Measurements from ENCODE around the gene QRICH1. TPM values are rescaled to one million over a fixed set of nuclear protein-coding genes. Genes with fewer than 3 reads are reported as not detected.

Gene QRICH1
- total and polyA plus RNA-seq, 10 of the 15 experiments (the other 5 are each of a cell fraction or from before 2014, with no cell fraction given): 22.2 to 116 (median 81.4) TPM

- in situ Hi-C loops (cut with MboI) (no loop called here), intact Hi-C loops (cut with micrococcal nuclease; ENCODE audit: unreplicated experiment) (no loop called here)
- 9% methylated on average over 50 of the region's 50 CpGs for WGBS (ENCODE audit: insufficient coverage, insufficient replicate concordance, low lambda C conversion rate, missing lambda C conversion rate)
- ChIA-PET POLR2A (interaction anchor here (0.5 to 4.1 kb wide), 5 partner anchors 11 to 239 kb away, joined by 4 to 29 read pairs (median 10); partner anchors contain the start of genes NDUFAF3, QRICH1 and USP19), SMC1A (ENCODE audit: uncharacterized antibody, unreplicated experiment) (interaction anchor here (0.8 to 1.3 kb wide), 4 partner anchors 9 to 16 kb away, joined by 3 to 5 read pairs (median 4); partner anchors contain the start of genes QRICH1 and USP19), RAD21 (ENCODE audit: unreplicated experiment) (interaction anchor here (0.9 to 1.4 kb wide), 5 partner anchors 10 to 82 kb away, joined by 3 to 6 read pairs (median 3); partner anchors contain the start of genes NDUFAF3, QRICH1 and USP19), CTCF (interaction anchor here (0.6 to 3.8 kb wide), 4 partner anchors 11 to 1043 kb away, joined by 3 to 19 read pairs (median 4); partner anchors contain the start of genes QRICH1 and WDR6)
- FAIRE-seq (peak; percentile 93), ATAC-seq (peak; percentile 100), DNase-seq (ENCODE audit: low read depth, low spot score) (peak; percentile 69)
- Histone ChIP-seq H4K20me1 (ENCODE audit: control insufficient read depth, insufficient read depth) (no peaks in the 10 kb centered on the region), H3K4me2 (ENCODE audit: control insufficient read depth, insufficient read depth) (peak within 1 kb of the TSS; percentile 97), H3K4me3 (peak within 1 kb of the TSS; percentile 100), H2AFZ (ENCODE audit: control insufficient read depth, low read depth, low read length) (peak within 1 kb of the TSS; percentile 93), H3K36me3 (ENCODE audit: control insufficient read depth in 2 of 2, insufficient read depth in 2 of 2, low read length in 1 of 2) (peaks cover 17 to 19% of the 10 kb centered on the region in 2 experiments), H3K27me3 (replicated peaks in 1 of 2; ENCODE audit: control insufficient read depth in 2 of 2, insufficient read depth in 2 of 2, low read length in 1 of 2) (no peaks in the 10 kb centered on the region), H3K9ac (ENCODE audit: control insufficient read depth, insufficient read depth, low read length) (peak within 1 kb of the TSS; percentile 96), H3K27ac (ENCODE audit: control insufficient read depth, insufficient read depth) (peak within 1 kb of the TSS; percentile 92), H3K4me1 (ENCODE audit: control insufficient read depth, insufficient read depth, low read length) (peaks cover 11% of the 10 kb centered on the region), H3K9me3 (replicated peaks; ENCODE audit: control insufficient read depth, insufficient read depth, low read length) (no peaks in the 10 kb centered on the region), H3K79me2 (ENCODE audit: control insufficient read depth, insufficient read depth, low read length) (peaks cover 17% of the 10 kb centered on the region)
- TSS peak; percentile 99 for BruUV-seq (replicated peaks)
- TF ChIP-seq MTA2 (IDR thresholded peaks at IDR 0.05; ENCODE audit: low read depth) (no peak), PAX8 (IDR thresholded peaks at IDR 0.05) (no peak), ZSCAN29 (IDR thresholded peaks at IDR 0.05) (no peak), MEF2A (IDR thresholded peaks at IDR 0.05; ENCODE audit: insufficient read depth, low read depth, low read length) (no peak), NFYA (IDR thresholded peaks at IDR 0.05; ENCODE audit: borderline replicate concordance, low read depth, low read length) (no peak), PBX3 (IDR thresholded peaks at IDR 0.05; ENCODE audit: insufficient replicate concordance, low read depth, low read length) (no peak), MLLT1 (IDR thresholded peaks at IDR 0.05) (no peak), RAD21 (IDR thresholded peaks at IDR 0.05; ENCODE audit: insufficient read depth, low read depth, low read length) (no peak), IRF5 (IDR thresholded peaks at IDR 0.05; ENCODE audit: borderline replicate concordance) (no peak), CBFB (IDR thresholded peaks at IDR 0.05; ENCODE audit: low read depth) (peak; percentile 53; the same call in 1 of the 2 replicates), RB1 (IDR thresholded peaks at IDR 0.05; ENCODE audit: borderline replicate concordance) (peak; percentile 92), PKNOX1 (IDR thresholded peaks at IDR 0.05) (peak; percentile 62), HDGF (IDR thresholded peaks at IDR 0.05) (no peak), SIN3A (IDR thresholded peaks at IDR 0.05; ENCODE audit: low read depth, low read length) (peak; percentile 95), POLR2AphosphoS2 (IDR thresholded peaks at IDR 0.05; ENCODE audit: low read depth, low read length) (peak; percentile 75; the same call in 1 of the 2 replicates), HDAC2 (IDR thresholded peaks at IDR 0.05) (no peak), WRNIP1 (IDR thresholded peaks at IDR 0.05; ENCODE audit: borderline replicate concordance, low read depth, low read length) (no peak), CBX5 (IDR thresholded peaks at IDR 0.05; ENCODE audit: low read depth) (no peak), BCL11A (IDR thresholded peaks at IDR 0.05; ENCODE audit: low read depth, low read length) (no peak)
These were observed 10.8 kb upstream of the QRICH1 start, which contains the start of gene QARS1 for GRCh38 chr3:49104427-49105291. Gene QARS1 (minus strand): TSS chr3:49104757. CDS start chr3:49104733, 24 bp downstream.
